ENCODE data around the gene ZNF827. TPM values are rescaled to one million over a fixed set of nuclear protein-coding genes. Genes with fewer than 3 reads are reported as not detected.

The ZNF827 gene
- total and polyA plus RNA-seq, 2 experiments from 2014 or later: 20.3 to 33.1 TPM

DNA sequence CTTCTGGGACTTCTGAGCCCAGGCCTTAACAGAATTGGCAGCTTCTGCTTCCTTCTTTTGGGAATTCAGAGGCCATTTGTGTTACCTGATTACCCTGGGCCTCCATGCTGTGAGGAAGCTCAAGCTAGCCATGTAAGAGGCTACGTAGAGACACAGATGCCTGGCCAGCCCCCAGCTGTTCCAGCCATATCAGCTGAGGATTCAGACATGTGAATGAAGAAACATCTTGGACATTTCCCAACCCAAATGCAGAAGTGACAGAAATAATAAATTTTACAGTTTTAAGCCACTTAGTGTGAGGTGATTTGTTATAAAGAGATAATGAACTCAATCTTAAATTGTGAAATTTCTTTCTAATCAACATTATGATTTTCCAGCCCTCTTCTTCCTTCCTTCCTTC lies 18.7 kb upstream of the ZNF827 start:
- Mint-ChIP-seq H3K4me3 (no peak overlapping the region), H3K9me3 (no peaks in the 10 kb centered on the region; the same call in 2 of the 3 replicates), H3K4me1 (peaks cover 11% of the 10 kb centered on the region), H3K27me3 (ENCODE audit: insufficient read depth, low read depth, poor library complexity) (peaks cover 6% of the 10 kb centered on the region), H3K27ac (no peak overlapping the region), H3K36me3 (ENCODE audit: low read depth) (no peaks in the 10 kb centered on the region)
- DNase-seq (ENCODE audit: low spot score) (no peak), ATAC-seq (no peak)
- Histone ChIP-seq H3K4me1 (ENCODE audit: insufficient read depth) (no peaks in the 10 kb centered on the region), H4K20me1 (replicated peaks; ENCODE audit: insufficient read depth) (no peaks in the 10 kb centered on the region), H3K4me3 (no peak overlapping the region), H3F3A (replicated peaks; ENCODE audit: low read depth) (no peaks in the 10 kb centered on the region), H3K27me3 (ENCODE audit: insufficient read depth) (no peaks in the 10 kb centered on the region), H3K27ac (ENCODE audit: low read depth) (no peak overlapping the region), H3K36me3 (ENCODE audit: insufficient read depth) (no peaks in the 10 kb centered on the region), H3K4me2 (no peak overlapping the region), H2AFZ (no peak overlapping the region), H3K9me2 (ENCODE audit: insufficient read depth) (peaks cover 13% of the 10 kb centered on the region), H3K79me2 (replicated peaks; ENCODE audit: insufficient read depth) (no peaks in the 10 kb centered on the region)
- TF ChIP-seq POLR2AphosphoS5 (IDR thresholded peaks at IDR 0.05; ENCODE audit: low read depth): no peak
- no peak for TF ChIP-seq STAT1 (IDR thresholded peaks at IDR 0.05; ENCODE audit: unreplicated experiment)
- TF ChIP-seq, protein P1, sequence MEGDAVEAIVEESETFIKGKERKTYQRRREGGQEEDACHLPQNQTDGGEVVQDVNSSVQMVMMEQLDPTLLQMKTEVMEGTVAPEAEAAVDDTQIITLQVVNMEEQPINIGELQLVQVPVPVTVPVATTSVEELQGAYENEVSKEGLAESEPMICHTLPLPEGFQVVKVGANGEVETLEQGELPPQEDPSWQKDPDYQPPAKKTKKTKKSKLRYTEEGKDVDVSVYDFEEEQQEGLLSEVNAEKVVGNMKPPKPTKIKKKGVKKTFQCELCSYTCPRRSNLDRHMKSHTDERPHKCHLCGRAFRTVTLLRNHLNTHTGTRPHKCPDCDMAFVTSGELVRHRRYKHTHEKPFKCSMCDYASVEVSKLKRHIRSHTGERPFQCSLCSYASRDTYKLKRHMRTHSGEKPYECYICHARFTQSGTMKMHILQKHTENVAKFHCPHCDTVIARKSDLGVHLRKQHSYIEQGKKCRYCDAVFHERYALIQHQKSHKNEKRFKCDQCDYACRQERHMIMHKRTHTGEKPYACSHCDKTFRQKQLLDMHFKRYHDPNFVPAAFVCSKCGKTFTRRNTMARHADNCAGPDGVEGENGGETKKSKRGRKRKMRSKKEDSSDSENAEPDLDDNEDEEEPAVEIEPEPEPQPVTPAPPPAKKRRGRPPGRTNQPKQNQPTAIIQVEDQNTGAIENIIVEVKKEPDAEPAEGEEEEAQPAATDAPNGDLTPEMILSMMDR (conservative IDR thresholded peaks at IDR 0.05; ENCODE audit: low read depth in 2 of 2): no peak
- TF ChIP-seq, protein P2, sequence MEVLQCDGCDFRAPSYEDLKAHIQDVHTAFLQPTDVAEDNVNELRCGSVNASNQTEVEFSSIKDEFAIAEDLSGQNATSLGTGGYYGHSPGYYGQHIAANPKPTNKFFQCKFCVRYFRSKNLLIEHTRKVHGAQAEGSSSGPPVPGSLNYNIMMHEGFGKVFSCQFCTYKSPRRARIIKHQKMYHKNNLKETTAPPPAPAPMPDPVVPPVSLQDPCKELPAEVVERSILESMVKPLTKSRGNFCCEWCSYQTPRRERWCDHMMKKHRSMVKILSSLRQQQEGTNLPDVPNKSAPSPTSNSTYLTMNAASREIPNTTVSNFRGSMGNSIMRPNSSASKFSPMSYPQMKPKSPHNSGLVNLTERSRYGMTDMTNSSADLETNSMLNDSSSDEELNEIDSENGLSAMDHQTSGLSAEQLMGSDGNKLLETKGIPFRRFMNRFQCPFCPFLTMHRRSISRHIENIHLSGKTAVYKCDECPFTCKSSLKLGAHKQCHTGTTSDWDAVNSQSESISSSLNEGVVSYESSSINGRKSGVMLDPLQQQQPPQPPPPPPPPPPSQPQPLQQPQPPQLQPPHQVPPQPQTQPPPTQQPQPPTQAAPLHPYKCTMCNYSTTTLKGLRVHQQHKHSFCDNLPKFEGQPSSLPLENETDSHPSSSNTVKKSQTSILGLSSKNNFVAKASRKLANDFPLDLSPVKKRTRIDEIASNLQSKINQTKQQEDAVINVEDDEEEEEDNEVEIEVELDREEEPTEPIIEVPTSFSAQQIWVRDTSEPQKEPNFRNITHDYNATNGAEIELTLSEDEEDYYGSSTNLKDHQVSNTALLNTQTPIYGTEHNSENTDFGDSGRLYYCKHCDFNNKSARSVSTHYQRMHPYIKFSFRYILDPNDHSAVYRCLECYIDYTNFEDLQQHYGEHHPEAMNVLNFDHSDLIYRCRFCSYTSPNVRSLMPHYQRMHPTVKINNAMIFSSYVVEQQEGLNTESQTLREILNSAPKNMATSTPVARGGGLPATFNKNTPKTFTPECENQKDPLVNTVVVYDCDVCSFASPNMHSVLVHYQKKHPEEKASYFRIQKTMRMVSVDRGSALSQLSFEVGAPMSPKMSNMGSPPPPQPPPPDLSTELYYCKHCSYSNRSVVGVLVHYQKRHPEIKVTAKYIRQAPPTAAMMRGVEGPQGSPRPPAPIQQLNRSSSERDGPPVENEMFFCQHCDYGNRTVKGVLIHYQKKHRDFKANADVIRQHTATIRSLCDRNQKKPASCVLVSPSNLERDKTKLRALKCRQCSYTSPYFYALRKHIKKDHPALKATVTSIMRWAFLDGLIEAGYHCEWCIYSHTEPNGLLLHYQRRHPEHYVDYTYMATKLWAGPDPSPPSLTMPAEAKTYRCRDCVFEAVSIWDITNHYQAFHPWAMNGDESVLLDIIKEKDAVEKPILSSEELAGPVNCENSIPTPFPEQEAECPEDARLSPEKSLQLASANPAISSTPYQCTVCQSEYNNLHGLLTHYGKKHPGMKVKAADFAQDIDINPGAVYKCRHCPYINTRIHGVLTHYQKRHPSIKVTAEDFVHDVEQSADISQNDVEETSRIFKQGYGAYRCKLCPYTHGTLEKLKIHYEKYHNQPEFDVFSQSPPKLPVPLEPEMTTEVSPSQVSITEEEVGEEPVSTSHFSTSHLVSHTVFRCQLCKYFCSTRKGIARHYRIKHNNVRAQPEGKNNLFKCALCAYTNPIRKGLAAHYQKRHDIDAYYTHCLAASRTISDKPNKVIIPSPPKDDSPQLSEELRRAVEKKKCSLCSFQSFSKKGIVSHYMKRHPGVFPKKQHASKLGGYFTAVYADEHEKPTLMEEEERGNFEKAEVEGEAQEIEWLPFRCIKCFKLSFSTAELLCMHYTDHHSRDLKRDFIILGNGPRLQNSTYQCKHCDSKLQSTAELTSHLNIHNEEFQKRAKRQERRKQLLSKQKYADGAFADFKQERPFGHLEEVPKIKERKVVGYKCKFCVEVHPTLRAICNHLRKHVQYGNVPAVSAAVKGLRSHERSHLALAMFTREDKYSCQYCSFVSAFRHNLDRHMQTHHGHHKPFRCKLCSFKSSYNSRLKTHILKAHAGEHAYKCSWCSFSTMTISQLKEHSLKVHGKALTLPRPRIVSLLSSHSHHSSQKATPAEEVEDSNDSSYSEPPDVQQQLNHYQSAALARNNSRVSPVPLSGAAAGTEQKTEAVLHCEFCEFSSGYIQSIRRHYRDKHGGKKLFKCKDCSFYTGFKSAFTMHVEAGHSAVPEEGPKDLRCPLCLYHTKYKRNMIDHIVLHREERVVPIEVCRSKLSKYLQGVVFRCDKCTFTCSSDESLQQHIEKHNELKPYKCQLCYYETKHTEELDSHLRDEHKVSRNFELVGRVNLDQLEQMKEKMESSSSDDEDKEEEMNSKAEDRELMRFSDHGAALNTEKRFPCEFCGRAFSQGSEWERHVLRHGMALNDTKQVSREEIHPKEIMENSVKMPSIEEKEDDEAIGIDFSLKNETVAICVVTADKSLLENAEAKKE (CRISPR knock-in tag; IDR thresholded peaks at IDR 0.05): no peak
- TF ChIP-seq, protein P3, sequence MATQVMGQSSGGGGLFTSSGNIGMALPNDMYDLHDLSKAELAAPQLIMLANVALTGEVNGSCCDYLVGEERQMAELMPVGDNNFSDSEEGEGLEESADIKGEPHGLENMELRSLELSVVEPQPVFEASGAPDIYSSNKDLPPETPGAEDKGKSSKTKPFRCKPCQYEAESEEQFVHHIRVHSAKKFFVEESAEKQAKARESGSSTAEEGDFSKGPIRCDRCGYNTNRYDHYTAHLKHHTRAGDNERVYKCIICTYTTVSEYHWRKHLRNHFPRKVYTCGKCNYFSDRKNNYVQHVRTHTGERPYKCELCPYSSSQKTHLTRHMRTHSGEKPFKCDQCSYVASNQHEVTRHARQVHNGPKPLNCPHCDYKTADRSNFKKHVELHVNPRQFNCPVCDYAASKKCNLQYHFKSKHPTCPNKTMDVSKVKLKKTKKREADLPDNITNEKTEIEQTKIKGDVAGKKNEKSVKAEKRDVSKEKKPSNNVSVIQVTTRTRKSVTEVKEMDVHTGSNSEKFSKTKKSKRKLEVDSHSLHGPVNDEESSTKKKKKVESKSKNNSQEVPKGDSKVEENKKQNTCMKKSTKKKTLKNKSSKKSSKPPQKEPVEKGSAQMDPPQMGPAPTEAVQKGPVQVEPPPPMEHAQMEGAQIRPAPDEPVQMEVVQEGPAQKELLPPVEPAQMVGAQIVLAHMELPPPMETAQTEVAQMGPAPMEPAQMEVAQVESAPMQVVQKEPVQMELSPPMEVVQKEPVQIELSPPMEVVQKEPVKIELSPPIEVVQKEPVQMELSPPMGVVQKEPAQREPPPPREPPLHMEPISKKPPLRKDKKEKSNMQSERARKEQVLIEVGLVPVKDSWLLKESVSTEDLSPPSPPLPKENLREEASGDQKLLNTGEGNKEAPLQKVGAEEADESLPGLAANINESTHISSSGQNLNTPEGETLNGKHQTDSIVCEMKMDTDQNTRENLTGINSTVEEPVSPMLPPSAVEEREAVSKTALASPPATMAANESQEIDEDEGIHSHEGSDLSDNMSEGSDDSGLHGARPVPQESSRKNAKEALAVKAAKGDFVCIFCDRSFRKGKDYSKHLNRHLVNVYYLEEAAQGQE (IDR thresholded peaks at IDR 0.05; ENCODE audit: unreplicated experiment): no peak
- TF ChIP-seq, protein P4, sequence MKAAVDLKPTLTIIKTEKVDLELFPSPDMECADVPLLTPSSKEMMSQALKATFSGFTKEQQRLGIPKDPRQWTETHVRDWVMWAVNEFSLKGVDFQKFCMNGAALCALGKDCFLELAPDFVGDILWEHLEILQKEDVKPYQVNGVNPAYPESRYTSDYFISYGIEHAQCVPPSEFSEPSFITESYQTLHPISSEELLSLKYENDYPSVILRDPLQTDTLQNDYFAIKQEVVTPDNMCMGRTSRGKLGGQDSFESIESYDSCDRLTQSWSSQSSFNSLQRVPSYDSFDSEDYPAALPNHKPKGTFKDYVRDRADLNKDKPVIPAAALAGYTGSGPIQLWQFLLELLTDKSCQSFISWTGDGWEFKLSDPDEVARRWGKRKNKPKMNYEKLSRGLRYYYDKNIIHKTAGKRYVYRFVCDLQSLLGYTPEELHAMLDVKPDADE (IDR thresholded peaks at IDR 0.05): no peak
- TF ChIP-seq JUNB (IDR thresholded peaks at IDR 0.05; ENCODE audit: unreplicated experiment): no peak
- TF ChIP-seq EZH2phosphoT487 (IDR thresholded peaks at IDR 0.05; ENCODE audit: unreplicated experiment): no peak
- no peak for TF ChIP-seq EZH2 (IDR thresholded peaks at IDR 0.05; ENCODE audit: low read depth, unreplicated experiment)
- no peak for TF ChIP-seq ZNF331 (CRISPR knock-in tag; IDR thresholded peaks at IDR 0.05; ENCODE audit: low read depth)
- TF ChIP-seq CREB1 (CRISPR knock-in tag; IDR thresholded peaks at IDR 0.05; ENCODE audit: low read depth): no peak
- no peak for TF ChIP-seq NANOG (IDR thresholded peaks at IDR 0.05; ENCODE audit: borderline replicate concordance)

Measured in GM23338 (cell line).